NCI-H526 treated with DMSO at 0.1 percent for 48 hours (cell line): ENCODE measurements around the gene PPP2R2C.

Experiments
- DNase-seq: peaks from one replicate; lab custom pipeline; 2025; lab: John Stamatoyannopoulos, UW

PPP2R2C gene

GRCh38 chr4:6472387-6473263 lies at the start of gene PPP2R2C:
PPP2R2C (minus strand) TSS chr4:6472614; CDS start chr4:6472229, 385 bp downstream.
- peak; percentile 37 for DNase-seq

GRCh38 chr4:6520978-6521377 lies 48.6 kb upstream of the PPP2R2C start:
- DNase-seq: no peak

DNA sequence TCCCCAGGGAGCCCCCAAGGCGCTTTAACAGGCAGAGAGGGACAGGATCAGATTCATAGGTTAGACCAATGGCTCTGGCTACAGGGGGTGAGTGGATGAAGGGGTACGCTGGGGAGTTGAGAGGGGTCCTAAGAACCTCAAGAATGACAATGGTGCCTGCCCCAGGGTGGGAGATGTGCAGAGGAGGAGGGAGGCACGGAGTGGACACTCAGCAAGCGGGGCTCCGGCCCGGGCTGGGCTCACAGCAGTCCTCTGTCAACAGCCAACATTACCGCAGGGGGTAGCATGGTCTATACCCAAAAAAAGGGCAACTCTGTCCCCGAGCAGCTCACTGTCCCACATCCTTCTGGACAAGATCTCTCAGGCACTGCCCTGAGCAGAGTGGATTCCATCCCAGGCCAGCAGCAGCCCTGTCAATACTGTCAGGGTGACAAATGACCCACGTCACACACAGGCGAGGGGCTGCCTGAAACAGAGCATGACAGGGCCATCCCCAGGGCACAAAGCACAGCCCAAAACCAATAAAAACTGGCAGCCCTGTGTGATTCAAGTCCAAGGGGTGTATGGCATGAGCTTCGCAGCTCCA lies 47.7 kb upstream of the PPP2R2C start:
- DNase-seq: no peak

GRCh38 chr4:6517171-6517570 lies 44.8 kb upstream of the PPP2R2C start:
- DNase-seq: no peak

- no peak for DNase-seq
These were observed 44.3 kb upstream of the PPP2R2C start for GRCh38 chr4:6516762-6517161.

DNA sequence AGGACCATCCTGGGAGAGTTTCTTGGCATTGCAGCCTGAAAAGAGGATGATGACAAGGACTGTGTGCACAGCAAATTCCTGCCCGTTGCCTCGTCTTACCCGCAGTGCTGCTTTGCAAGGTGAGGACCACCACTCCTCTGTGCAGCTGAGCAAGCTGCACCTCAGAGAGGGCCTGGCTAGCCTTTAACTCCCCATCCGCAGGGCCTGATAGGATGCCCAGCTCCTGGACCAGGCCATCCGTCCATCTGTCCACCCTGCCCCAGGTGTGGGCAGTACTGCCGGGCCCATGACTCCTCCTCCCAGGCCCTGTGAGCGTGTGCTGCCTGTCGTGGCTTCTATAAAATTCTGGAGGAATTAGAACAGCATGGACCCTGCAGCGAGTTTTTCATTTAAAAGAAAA lies 43.9 kb upstream of the PPP2R2C start:
- no peak for DNase-seq

DNA sequence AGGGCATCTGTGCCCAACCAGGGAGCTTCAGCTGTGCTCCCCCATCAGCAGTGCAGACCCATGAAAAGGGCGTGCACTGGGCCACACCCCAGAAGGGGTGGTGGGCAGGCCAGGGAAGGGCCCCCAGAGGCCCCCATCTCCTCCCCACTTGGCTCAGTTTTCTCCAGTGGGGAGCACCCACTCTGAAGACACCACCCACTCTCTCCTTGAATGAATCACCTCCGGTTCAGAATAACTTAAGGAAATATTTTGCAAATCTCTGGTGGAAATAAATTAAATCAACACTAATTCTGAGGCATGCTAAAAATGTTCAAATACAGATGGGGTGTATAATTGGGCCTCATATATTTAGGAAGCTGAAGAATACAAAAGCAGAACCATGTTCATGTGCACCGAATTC lies 41.3 kb upstream of the PPP2R2C start:
- no peak for DNase-seq

DNA sequence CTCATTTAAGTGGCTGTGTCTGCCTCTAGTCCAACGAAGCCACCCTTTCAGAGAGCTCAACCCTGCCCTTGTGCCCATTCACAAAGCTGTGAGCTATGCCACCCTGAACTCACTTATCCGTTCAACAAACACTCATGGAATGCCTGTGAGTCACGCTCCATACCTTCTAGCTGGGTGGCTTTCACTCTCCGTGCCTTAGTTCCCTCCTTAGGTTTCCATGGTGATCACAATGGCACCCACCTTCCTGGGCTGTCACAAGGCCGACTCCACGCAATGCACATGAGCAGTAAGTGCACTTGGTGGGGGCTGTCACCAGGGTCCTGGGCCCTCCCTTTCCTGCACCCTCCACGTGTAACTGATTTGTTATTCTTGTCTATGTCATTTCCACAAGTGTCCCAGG lies 37.2 kb upstream of the PPP2R2C start:
- DNase-seq: no peak

- no peak for DNase-seq
These were observed 34.9 kb upstream of the PPP2R2C start for GRCh38 chr4:6507345-6507744.

DNA sequence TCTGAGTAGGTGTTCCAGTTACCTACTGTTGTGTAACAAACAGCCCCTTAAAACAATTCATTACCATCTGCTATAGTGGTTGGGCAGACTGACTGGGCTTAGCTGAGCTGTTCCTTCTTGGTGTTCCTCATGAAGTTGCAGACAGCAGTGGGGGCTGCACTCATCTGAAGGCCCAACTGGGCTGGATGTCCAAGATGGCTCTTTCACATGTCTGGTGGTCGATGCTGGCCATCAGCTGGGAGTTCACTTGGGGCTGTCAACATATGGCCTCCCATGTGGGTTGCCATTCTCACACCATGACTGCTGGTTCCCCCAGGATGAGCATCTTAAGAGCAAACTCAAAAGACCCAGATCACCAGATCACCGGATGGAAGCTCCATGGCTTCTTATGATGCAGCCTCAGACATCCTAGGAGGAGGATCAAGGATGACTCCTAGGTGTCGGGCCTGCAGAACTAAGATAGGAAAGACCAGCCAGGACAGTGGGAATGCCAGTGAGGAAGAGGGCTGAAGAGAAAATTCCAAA lies 34.3 kb upstream of the PPP2R2C start:
- no peak for DNase-seq

GRCh38 chr4:6504900-6505496 lies 32.6 kb upstream of the PPP2R2C start:
- no peak for DNase-seq

DNA sequence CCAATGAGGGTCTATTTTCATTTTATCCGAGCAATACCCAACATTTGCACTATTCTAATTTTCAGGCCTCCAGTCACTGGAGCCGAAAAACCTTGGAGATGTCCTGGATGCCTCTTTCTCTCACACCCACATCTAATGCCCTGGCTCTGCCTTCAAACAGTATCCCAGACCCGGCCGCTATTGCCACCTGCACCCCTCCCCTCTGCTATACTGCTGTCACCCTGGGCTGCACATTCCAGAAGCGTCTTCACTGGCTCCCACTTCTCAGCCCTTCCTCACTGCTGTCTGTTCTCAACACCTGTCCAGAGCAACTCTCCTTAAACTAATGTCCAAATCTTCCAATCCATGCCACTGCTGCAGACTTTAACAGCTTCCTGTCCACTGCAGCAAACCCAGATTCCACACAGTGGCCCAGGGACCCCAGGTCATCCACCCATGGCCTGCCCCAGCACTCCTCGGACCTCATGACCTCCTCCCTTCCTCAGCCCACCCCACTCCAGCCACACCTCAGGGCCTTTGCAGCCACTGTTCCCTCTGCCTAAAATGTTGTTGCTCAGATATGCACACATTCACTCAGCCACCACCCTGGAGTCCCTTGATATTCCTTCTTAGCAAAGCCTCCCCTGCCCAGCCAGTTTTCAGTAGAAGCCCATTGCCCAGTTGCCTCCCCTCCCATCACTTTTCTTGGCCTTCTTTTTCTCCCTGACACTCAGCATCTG lies 30.5 kb upstream of the PPP2R2C start:
- DNase-seq: no peak

DNA sequence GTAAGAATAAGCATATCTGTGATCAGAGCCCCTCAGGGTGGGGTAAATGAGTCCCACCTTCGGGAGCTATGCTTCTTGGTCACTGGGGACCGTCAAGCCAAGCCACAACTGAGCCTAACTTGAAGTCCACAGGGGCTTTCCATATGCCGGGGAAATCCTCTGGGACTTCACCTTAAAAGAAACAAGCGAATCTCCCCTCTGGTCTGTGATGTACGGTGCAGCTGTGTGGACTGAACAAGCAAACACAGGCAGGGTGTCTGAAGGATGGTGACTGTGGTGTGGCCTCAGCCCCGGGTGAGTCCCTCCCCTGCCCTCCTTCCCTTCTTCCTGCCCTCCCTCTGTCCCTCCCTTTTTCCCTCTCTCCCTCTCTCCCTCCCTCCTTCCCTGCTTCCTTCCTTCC lies 29.7 kb upstream of the PPP2R2C start:
- no peak for DNase-seq

DNA sequence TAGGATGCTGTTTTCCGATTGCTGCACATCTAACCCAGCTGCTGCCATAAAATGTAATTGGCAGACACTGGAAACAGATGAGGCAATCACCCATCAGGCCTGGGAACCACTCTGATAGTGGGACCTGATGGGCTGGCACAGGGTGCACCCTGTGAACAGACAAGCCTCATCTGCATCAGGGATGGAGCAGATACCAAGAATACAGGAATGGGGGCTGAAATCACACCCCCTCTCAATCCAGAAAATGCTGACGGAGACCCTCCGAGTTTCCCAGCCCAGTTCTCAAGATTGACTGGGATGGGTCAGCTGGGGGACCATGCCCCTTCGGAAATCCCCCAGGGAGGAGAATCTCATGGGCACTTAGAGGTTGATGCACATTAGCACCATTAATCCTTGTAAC lies 28.8 kb upstream of the PPP2R2C start:
- no peak for DNase-seq

DNA sequence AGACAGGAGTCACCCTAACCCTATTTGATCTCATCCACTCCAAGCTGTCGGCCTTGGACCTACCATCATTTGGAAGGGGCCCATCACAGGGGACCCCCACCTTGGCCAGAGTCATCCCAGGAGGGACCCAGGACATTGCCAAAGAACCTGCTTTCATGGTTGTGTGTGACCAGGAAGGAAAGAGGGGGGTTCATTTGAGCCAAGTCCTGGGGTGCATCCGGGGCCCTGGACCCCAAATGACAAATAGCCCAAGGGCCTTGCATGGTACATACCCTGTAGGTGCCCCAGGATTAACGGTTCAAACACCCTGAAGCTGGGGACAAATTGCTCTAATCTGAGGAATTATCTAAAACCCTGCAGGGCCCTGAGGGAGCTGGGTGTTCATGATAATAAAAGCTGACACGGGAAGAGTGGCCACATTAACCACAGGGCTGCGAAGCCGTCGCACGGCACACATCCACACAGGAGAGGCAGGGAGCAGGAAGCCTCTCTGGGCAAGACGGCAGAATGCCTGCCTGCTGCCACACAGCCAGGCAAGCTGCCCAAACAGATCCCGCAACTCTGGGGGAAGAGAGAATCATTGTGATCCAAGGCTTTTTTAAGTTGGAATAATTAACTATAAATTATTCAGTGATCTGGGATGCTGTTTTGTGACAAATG lies 28.2 kb upstream of the PPP2R2C start:
- DNase-seq: no peak

GRCh38 chr4:6499238-6499600 lies 26.8 kb upstream of the PPP2R2C start:
- DNase-seq: no peak

- DNase-seq: no peak
These were observed 26.3 kb upstream of the PPP2R2C start for GRCh38 chr4:6498511-6499237.

DNA sequence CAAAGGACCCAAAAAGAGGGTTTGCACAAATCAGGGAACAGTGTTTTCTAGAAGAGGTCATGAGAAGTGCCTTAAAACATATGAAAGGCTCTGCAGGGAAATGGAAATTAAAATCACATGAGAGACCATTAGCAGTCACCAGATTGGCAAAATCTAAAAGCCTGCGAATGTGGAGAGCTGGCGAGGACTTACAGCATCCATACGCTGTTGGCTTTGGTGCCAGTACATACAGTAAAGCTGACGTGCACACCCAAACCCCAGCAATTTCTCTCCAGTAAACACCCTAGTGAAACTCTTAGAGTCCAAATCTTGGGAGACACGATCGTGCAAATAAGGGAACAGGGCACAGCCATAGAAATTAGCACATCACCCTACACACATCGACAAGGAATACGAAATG lies 25.4 kb upstream of the PPP2R2C start:
- no peak for DNase-seq

DNA sequence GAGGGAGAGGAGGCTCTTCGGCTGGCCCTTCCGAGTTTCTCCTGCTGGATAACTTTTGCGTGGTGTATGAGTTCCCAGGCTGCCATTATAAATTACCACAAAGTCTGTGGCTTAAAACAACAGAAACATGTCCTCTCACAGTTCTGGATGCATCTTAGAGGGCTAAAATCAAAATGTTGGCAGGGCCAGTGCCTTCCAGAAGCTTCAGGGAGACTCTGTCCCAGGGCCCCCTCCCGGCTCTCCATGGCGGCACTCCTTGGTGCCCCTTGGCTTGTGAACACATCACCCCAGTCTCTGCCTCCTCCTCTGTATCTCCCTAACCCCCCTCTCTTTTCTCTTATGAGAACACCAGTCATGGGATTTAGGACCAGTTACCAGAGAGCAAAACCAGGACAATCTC lies 23.3 kb upstream of the PPP2R2C start:
- DNase-seq: no peak

DNA sequence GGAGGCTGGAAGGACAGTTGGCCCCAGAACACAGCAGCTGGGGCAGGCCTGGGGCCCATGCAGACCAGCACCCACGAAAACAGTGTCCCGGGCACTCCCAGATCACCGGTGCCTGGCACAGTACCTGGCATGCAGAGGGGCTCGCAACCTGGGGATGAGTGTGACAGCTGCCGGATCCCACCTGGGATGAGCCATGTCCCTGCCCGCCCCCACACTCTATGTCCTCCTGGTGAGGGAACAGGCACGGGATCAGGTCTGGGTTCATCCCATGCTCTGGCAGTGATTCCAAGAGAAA lies 22.8 kb upstream of the PPP2R2C start:
- no peak for DNase-seq
